Epithelial cell of prostate (primary cell): ENCODE measurements around the gene MT1G.
"Not testable (repeated sequence)": the region's sequence is repeated elsewhere in the genome, so short reads cannot be mapped to it uniquely, and the experiment has no call there.

ENCODE experiments used
- DNase-seq: peaks from one replicate; pipeline ENCODE4 v3.0.0-alpha.2; 2011; ENCODE audit warnings: low read depth, low spot score
- H3K27ac ChIP-seq: fragments of 450-650 bp; 2 replicates; pipeline ENCODE4 v1.5.1; 2017; ENCODE audit warnings: mild to moderate bottlenecking

The MT1G gene

DNA sequence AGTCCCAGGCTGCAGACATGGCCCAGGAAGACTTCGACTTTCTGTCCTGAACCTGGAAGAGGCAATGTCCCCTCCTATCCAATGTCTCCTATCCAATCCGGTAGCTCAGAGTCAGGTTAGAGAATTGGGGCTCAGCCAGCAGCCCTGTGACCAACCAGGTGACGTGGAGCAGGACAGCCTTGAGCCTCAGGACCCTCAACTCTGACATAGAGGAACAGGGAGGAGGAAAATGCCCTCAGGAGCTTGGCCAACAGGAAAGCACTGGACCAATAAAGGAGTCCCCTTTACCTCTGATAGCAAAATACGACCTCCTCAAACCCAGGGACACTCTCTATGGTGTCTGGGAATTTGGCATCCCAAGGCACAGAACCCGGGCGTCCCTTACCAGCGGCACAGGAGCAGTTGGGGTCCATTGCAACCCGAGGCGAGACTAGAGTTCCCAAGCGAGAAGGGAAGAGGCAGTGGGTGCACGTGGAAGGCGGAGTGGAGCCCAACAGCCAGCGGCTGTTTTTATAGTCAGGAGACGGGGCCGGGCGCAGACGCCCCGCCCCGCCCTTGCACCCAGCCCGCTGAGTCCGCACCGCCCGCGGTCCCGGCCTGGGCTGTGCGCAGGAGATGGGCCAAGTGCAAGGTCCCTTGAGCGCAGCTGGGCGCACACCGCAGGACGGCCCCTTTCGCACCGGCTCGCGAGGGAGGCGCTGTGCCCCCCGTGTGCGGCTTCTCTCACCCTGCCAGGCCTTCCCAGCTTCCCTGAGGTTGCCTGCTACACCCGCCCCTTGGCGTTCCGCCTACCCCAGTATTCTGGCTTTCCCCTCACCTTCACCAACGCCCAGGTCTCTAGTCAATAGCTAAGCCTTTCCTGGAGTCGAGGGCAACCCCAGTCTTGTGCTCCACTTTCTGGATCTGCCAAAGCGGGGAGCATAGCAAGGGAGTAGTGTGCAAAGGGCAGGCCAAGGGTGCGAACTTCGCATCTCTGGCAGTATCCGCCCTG lies at the start of gene MT1G:
TSS of gene MT1G (minus strand) at position 485 of the 991 bp plus-strand sequence. CDS start at position 413, 72 bp downstream.
- DNase-seq = no peak
- H3K27ac ChIP-seq = no peak within 1 kb of the TSS

DNA sequence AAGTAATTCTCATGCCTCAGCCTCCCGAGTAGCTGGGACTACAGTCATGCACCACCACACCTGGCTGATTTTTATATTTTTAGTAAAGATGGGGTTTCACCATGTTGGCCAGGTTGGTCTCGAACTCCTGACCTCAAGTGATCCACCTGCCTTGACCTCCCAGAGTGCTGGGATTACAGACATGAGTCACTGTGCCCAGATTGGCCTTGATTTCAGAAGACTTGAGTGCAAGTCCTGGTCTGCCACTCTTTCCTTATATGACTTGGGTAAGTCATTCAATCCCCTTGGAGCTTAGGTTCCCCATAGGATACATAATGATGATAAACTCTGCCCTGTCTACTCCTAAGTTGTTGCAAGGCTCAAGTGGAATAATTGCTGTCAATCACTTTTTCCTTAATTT lies 49.7 kb upstream of the MT1G start:
- DNase-seq, H3K27ac ChIP-seq: not testable (repeated sequence)

DNA sequence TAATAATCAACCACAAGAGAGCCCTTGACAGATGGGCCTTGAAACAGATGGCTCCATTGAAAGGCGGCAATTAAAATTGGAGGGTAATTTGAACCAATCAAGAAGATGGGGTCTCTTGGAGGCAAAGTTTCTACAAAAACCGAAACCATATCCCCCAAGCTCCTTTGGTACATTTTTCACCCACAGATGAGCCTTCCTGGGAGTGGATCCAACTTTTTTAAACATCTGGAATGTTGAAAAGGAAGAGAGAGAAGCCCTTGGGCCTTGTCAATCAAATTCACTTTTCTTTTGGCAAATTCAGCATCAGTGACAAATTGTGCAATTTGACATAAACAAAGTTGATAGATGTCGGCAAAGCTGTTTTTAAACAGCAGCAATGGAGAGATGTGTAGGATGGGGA lies 48.9 kb upstream of the MT1G start:
- DNase-seq = no peak
- H3K27ac ChIP-seq = no peak overlapping the region

DNA sequence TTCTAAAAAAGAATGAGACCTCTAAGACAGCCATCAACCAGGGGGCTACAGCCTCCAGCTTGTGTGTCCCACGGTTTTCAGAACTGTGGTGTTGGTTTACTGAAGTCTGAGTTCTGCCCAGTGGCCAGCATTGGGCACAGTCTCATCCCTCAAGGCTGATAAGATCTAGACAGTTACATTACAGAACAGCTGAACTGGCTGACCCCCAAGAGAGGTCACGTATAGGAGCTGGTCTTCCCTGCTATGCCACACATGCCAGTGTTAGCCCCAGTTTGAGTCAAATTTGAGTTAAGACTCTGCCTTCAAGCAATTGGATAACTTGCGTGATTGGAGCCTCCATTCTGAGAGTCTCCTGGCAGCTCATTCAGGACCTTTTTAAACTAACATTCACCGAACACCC lies 47.3 kb upstream of the MT1G start:
- no peak overlapping the region for H3K27ac ChIP-seq
- no peak for DNase-seq

DNA sequence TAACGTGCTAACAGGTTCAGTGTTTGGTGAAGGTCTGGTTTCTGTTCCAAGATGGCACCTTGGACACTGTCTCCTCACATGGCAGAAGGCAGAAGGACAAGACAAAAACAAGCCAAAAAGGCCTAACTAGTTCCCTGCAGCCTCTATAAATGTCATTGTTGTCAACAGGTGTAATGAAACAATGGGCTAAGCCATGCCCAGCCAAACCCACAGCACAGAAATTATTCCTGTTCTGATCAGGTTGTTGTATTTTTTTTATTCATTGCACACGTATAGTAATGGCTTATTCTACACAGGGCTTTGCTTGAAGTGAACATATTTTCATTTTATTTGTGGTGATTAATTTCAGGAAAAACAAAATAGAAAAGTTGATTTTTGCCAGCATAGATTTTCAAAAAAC lies 45.9 kb upstream of the MT1G start:
- no peak overlapping the region for H3K27ac ChIP-seq
- DNase-seq = no peak

DNA sequence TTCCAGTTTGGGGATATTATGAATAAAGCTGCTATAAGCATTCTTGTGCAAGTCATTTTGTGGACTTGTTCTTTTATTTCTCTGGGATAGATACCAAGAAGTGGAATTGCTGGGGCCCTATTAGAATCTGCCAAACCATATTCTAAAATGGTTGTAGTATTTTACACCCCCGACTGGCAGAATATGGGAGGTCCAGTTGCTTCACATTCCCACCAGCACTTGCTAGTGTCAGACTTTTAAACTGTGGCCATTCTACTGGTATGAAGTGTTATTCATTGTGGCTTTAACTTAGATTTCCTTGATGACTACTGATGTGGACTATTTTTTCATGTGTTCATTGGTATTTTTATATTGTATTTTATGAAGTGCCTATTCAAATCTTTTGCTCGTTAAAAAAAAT lies 44.0 kb upstream of the MT1G start:
- H3K27ac ChIP-seq = no peak overlapping the region
- no peak for DNase-seq

DNA sequence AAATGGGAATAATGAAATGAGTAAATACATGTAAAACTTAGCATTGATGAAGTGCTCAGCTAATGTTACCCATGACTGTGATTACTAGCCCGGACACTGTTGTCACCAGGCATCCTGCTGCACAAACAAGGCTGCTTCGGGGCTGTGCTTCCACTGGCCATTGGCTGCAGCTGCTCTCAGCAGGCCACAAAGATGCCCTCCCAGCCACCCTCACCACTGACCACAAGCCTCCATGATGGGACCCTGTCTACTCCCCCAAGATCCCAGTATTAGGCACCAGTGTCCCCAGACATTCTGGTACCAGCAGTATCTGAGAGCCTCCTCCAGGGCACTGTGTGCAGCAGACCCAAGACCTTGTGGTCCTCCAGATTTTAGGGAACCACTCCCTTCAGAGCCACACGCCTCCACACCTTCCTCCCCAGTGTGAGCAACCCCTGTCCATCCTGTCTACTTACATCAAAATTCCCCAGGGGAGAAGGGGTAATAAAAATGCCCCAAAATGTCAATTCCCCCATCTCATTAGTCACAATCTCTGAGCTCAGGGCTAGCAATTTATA lies 42.4 kb upstream of the MT1G start:
- DNase-seq = no peak
- H3K27ac ChIP-seq = no peak overlapping the region

DNA sequence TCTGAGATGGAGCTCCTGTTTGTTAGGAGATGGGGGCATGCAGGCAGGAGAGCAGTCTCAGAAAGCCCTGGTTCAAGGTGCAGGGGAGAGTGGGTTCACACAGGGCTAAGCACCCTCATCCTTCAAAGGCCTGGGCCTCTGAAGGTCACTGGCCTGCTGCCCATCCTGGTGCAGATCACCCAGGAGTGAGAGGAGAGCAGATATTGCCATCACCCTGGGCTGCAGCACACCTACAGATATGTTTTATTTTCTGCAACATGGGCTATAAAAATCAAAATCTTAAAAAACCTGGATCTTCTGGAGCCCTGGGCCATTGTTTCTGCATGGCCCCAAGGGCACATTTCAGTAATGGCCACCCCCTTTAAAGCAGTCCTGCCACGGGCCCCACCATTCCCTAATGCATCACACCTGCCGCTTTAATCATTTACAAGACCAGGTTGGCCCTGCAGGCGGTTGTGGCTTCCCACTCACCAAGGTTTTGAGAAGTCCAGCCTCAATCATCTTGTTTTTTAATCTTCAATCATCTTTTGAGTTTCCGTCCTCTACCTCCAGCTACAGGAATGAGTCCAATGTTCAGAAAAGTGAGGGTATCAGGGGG lies 41.7 kb upstream of the MT1G start:
- H3K27ac ChIP-seq = no peak overlapping the region
- DNase-seq = no peak

DNA sequence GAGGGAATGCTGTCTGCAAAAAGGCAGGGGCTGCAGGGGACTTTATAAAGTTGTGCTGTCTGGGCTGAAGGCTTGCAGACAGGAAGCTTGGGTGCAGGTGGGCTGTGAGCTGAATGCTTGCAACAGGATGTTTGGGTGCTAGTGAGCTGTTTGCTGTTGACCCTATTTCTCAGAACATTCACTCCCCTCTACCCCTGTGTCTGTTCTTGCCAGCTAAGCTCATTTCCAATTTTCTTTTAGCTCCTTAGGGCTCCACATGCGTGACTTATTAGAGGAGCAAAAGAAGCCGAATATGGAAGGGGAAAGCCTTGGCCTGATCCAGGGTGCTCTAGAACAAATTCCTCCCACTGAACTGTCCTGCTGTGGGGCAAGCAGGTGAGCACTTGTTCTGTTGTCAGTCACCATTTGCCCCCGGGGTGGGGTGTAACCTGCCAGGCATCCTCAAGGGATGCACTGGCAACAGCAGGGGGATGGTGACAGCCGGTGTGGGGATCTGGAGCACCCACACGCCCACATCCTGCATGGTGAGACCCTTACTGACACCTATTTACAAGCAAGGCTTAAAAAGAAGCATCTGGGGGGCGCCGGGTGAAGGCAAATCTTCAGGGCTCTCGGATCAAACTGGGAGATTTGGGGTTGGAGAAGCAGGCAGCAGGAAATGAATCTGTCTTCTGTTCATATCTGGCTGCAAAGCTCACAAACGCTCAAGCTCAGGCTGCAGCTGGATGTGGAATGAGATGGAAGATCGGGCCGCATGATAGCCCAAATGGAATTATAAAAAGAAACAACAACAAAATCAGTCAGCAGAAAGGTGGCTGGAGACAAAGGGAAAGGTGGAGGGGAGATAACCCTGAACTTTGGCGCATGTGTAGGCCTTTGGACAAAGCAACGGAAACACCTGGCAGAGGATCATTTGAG lies 40.9 kb upstream of the MT1G start:
- no peak overlapping the region for H3K27ac ChIP-seq
- no peak for DNase-seq

DNA sequence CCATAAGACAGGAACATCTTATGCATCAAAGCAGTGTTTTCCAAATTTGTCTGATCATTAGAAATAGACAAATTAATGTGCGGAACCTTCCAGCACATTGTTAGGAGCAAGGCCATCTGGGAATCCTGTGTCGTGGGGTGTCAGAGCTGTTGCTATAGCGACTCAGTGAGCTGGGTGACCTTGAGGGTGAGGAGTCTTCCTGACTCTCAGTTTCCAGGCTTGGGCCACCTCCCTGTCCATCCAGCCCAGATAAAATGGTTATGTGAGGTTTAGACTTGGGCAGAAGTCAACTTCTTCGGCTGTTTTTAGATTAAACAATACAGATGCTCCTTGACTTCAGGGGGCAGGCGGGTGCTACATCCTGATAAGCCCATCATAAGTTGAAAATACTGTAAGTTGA lies 35.0 kb upstream of the MT1G start:
- H3K27ac ChIP-seq = no peak overlapping the region
- no peak for DNase-seq

DNA sequence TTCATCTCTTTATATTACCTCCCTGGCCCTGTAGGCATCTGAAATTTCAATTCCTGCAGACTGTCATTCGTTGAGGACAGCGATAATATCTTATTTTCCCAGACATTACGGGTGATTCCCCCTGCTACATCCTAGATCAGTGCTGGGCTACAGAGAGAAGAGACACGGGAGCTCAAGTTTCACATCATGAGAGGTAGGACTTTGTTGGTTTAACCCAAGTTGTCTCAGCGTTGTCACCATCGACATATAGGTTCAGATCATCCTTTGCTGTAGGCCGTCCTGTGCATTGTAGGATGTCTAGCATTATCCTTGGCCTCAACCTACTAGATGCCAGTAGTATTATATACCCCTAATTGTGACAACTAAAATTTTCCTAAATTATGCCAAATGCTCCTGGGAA lies 33.7 kb upstream of the MT1G start:
- no peak for DNase-seq
- no peak overlapping the region for H3K27ac ChIP-seq

DNA sequence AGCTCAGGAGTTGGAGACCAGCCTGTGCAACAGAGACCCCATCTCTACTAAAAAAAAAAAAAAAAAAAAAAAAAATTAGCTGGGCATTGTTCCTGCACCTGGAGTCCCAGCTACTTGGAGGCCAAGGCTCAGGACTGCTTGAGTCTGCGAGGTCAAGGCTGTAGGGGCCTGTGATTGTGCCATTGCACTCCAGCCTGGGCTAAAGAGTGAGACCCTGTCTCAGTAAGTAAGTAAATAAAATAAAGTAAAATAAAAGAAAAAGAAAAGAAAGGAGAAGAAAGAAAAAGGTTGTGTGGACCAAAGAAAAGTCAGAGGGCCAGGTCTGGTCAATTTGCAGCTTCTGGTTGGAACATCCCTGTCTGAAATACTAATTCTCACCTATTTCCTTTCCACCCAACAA lies 32.8 kb upstream of the MT1G start:
- no peak for DNase-seq
- no peak overlapping the region for H3K27ac ChIP-seq

DNA sequence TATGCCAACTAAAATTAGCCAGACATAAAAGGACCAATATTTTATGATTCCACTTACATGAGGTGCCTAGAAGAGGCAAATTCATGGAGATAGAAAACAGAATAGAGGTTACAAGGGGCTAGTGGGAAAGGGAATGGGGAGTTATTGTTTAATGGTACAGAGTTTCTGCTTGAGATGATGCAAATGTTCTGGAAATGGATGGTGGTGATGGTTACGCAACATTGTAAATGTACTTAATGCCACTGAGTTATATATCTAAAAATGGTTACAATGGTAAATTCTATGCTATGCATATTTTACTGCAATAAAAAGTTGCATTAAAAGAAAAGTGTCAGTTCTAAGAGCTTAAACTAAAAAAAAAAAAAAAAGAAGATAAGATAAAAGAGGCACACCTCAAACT lies 32.3 kb upstream of the MT1G start:
- no peak for DNase-seq
- no peak overlapping the region for H3K27ac ChIP-seq

DNA sequence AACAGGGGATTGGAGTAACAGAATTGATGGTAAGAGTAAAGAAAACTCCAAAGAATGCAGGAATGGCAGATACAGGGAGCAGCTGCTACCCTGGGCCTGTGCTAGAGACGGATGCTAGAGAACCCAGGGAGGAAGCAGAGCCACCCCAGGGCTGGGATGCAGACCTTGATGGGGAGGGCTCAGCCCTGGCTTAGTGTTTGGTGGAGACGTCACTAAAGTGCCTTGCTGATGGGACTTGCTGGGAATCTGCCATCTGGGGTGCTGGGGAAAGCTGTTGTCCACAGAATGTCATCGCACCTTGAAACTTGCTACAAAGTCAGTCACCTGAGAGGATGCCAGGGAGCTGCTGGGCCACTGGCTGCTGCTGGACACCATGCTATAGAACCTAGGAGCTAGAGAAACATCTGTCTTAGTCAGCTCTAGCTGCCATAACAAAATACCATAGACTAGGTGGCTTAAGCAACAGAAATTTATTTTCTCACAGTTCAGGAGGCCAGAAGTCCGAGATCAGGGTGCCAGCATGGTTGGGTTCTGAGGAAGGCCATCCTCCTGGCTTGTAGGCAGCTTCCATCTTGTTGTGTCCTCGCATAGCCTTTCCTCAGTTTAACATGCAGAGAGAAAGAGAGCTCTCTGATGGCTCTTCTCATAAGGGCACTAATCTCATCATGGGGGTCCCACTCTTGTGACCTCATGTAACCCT lies 29.7 kb upstream of the MT1G start:
- DNase-seq = no peak
- no peak overlapping the region for H3K27ac ChIP-seq

DNA sequence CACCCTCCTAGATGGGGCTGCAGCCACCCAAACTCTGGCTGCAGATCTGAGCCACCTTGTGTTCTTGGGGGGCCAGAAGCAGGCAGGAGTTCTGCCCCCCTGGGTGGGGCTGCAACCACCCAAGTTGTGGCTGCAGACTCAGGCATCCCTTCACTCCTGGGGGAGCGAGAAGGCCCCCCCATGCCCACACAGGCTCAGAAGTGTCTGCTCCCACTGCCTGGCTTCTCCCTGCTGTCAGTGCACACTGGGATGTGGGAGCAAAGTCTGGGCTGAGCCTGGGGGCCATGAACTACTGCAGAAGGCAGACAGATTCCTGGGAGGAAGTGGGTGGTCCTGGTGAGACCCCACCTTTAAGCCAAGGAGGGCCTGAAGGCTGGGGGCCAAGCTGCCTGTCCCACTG lies 27.4 kb upstream of the MT1G start:
- H3K27ac ChIP-seq = no peak overlapping the region
- no peak for DNase-seq

DNA sequence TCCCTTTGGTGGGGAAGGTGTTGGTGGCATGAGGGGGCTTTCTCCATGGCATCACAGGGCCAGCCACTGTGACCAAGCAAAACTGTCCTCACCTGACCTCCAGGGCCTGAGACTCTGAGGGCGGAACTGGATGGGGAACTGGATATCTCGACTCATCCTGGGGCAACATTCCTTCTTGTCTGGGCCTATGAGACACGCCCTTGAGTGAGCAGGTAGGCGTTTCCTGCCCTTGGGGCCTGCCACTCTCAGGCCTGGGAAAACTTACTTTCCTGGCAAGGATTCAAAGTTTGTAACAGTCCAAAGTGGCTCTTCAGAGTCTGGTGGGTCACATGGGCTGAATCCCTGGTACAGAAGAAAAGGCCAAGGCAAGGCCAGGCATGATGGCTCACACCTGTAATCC lies 24.0 kb upstream of the MT1G start:
- peak overlapping the region; percentile 80 for H3K27ac ChIP-seq
- DNase-seq = peak; percentile 96

DNA sequence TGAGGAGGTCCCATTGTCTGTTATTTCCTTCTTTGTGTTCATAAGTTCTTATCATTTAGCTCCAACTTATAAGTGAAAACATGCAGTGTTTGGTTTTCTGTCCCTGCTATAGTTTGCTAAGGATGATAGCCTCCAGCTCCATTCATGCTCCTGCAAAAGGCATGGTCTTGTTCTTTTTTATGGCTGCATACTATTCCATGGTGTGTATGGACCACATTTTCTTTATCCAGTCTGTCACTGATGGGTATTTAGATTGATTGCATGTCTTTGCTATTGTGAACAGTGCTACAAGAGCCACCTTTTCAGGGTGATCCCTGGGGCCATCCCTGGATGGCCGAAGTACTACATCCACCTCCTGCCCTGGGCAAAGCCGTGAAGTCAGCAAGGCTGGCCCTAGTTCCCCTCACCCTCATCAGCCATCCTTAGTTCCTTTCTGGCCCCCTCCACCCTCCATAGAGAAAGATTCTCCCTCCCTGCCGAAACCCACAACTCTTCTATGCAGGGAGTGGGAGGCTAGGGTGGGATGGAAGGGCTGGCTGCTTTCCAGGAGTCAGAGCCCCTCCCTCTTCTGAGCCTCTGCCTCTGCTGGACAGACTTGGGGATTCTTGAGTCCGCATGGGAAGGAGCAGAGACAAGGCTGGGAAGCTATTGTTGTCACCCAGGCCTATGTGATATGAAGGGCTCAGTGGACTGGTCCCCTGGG lies 22.7 kb upstream of the MT1G start:
- no peak for DNase-seq
- no peak overlapping the region for H3K27ac ChIP-seq

DNA sequence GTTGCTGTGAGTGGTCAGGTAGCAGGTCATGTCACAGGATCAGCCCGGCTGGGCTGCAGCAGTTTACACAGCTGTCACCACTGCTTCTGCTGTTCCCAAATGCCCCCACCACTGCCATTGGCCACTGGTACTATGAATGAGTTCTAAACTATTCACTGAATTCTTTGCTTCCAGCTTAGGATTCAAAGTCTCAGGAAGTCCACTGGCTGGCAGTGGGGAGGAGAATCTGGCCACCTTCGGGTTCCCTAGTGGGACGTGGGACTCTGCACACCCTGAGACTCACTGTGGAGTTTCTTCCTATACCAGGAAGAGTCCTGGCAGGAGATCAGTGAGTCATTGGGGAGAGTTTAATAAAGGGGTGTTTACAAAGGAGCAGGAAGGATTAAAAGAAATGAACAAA lies 21.3 kb upstream of the MT1G start:
- peak overlapping the region; percentile 37 for H3K27ac ChIP-seq
- DNase-seq = no peak

DNA sequence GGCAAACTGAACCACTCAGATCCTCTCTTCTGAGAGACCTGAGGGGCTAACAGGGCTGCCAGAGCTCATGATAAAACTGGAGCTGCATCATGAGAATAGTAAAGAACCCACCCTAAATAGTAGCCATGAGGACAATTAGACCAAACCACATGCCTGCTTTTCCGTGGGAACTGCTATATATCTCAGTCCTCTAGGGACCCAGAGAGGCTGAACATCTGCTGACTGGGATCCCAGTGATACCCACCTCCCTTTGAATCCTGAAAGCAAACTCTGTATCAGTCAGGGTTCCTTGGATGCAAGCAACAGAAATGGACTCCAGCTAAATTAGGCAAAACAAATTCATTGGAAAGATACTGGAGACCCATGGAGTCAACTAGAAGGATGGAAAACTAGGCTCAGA lies 20.9 kb upstream of the MT1G start:
- peak overlapping the region; percentile 37 for H3K27ac ChIP-seq
- DNase-seq = no peak
